CD4-positive, alpha-beta memory T cell (primary cell): Measurements from ENCODE around the gene BFSP2. TPM values are rescaled to one million over a fixed set of nuclear protein-coding genes. Genes with fewer than 3 reads are reported as not detected.
A peak's percentile ranks its signal among the peaks of the same experiment; 100 is the strongest.

Experiments used
- CTCF ChIA-PET: fragments of 350-600 bp; sonication (Branson Sonifier 250); formaldehyde crosslinking; loops from one replicate; lab custom pipeline; 2021; ENCODE audit warnings: inconsistent platforms; ENCODE audit not compliant: partially characterized antibody; lab: Charles Lee
- POLR2A ChIA-PET: fragments of 350-600 bp; sonication (Branson Sonifier 250); formaldehyde crosslinking; loops from one replicate; lab custom pipeline; 2021; ENCODE audit not compliant: partially characterized antibody; lab: Charles Lee
- DNase-seq, 5 donors: peaks; one replicate each; pipeline versions ENCODE4 v3.0.0 to v3.0.0-alpha.2; 2020 to 2022; ENCODE audit warnings: mixed read lengths in 1 of 5
- H3K27ac ChIP-seq: one replicate; pipeline ENCODE4 v1.7.0; 2013; ENCODE audit warnings: low read depth, low read length
- H3K27me3 ChIP-seq: 2 replicates; pipeline ENCODE4 v1.7.0; 2013; ENCODE audit warnings: mild to moderate bottlenecking, low read length, moderate library complexity; ENCODE audit not compliant: insufficient read depth
- H3K36me3 ChIP-seq: 2 replicates; pipeline ENCODE4 v1.7.0; 2013; ENCODE audit warnings: mild to moderate bottlenecking, low read length, moderate library complexity; ENCODE audit not compliant: insufficient read depth
- H3K4me1 ChIP-seq: 2 replicates; pipeline ENCODE4 v1.7.0; 2013; ENCODE audit warnings: mild to moderate bottlenecking, low read length, moderate library complexity; ENCODE audit not compliant: insufficient read depth
- H3K4me3 ChIP-seq, 2 donors: one replicate each; pipeline ENCODE4 v1.7.0; 2013; ENCODE audit warnings: low read length in 2 of 2, mild to moderate bottlenecking in 1 of 2
- H3K9me3 ChIP-seq, 2 donors: one replicate each; pipeline ENCODE4 v1.7.0; 2013; ENCODE audit warnings: low read length in 2 of 2, control low read depth in 1 of 2; ENCODE audit not compliant: control insufficient read depth in 1 of 2
- H3K27ac Mint-ChIP-seq, 7 donors: one replicate each; pipeline ENCODE4 v1.8.0; 2020 to 2021; ENCODE audit warnings: mixed read lengths in 7 of 7, mild to moderate bottlenecking in 6 of 7, inconsistent platforms in 3 of 7, moderate library complexity in 3 of 7
- H3K27me3 Mint-ChIP-seq, 2 donors: one replicate each; pipeline ENCODE4 v1.8.0; 2020 to 2021; ENCODE audit warnings: mixed read lengths in 2 of 2
- H3K36me3 Mint-ChIP-seq, 2 donors: one replicate each; pipeline ENCODE4 v1.8.0; 2020 to 2021; ENCODE audit warnings: mixed read lengths in 2 of 2, inconsistent platforms in 1 of 2, mild to moderate bottlenecking in 1 of 2
- H3K4me1 Mint-ChIP-seq, 4 donors: one replicate each; pipeline ENCODE4 v1.8.0; 2020 to 2021; ENCODE audit warnings: mixed read lengths in 4 of 4, mild to moderate bottlenecking in 1 of 4
- H3K4me3 Mint-ChIP-seq, 8 donors: one replicate each; pipeline ENCODE4 v1.8.0; 2020 to 2021; ENCODE audit warnings: mixed read lengths in 8 of 8, mild to moderate bottlenecking in 7 of 8, moderate library complexity in 6 of 8, inconsistent platforms in 3 of 8
- H3K9me3 Mint-ChIP-seq, 8 donors: one replicate each; pipeline ENCODE4 v1.8.0; 2020 to 2021; ENCODE audit warnings: mixed read lengths in 8 of 8, mild to moderate bottlenecking in 5 of 8, inconsistent platforms in 3 of 8, moderate library complexity in 1 of 8
- intact Hi-C: fragments of 100-400 bp; cut with micrococcal nuclease; formaldehyde crosslinking; loops from one replicate; pipeline ENCODE4 v1.15.1; 2023
- polyA plus RNA-seq, 2 donors: library from polyadenylated mRNA; unstranded; fragments of 300-500 nt; fragmentation: Illumina TruSeq; gene quantifications; one replicate each; pipeline ENCODE4 v1.2.3, GENCODE V29; 2021
- total RNA-seq, 2 experiments: library from RNA; stranded (reverse); gene quantifications; one replicate each; pipeline ENCODE4 v1.2.3, GENCODE V29; 2021

Gene BFSP2
- total and polyA plus RNA-seq, 4 experiments from 2014 or later, result 0.86 to 1.3 TPM; not detected in 2

- Histone ChIP-seq H3K27me3 (no peaks in the 10 kb centered on the region), H3K36me3 (no peaks in the 10 kb centered on the region), H3K4me3 (no peak overlapping the region), H3K9me3 (no peaks in the 10 kb centered on the region), H3K27ac (no peak overlapping the region), H3K4me1 (no peaks in the 10 kb centered on the region)
- peaks cover 0 to 2% (median 0%) of the 10 kb centered on the region in 8 donors for H3K9me3 Mint-ChIP-seq
- H3K27me3 Mint-ChIP-seq, result no peaks in the 10 kb centered on the region
- intact Hi-C loops, result no loop called here
- CTCF ChIA-PET, result no interaction called here
- no peaks in the 10 kb centered on the region for H3K36me3 Mint-ChIP-seq
- H3K4me1 Mint-ChIP-seq, result peaks cover 0 to 3% (median 0%) of the 10 kb centered on the region in 4 donors
- H3K27ac Mint-ChIP-seq, result no peak overlapping the region
- POLR2A ChIA-PET, result no interaction called here
- no peak for DNase-seq
- no peak overlapping the region for H3K4me3 Mint-ChIP-seq
Measured at GRCh38 chr3:133393204-133393603, 6.7 kb upstream of the BFSP2 start.

GRCh38 chr3:133393691-133394474 is 6.0 kb upstream of the BFSP2 start:
- H3K4me3 Mint-ChIP-seq, result peak overlapping the region in 1 of 8 donors; percentile 11
- peaks cover 0 to 2% (median 0%) of the 10 kb centered on the region in 8 donors for H3K9me3 Mint-ChIP-seq
- peaks cover 0 to 3% (median 0%) of the 10 kb centered on the region in 4 donors for H3K4me1 Mint-ChIP-seq
- Histone ChIP-seq H3K9me3 (no peaks in the 10 kb centered on the region), H3K27me3 (no peaks in the 10 kb centered on the region), H3K27ac (no peak overlapping the region), H3K36me3 (no peaks in the 10 kb centered on the region), H3K4me3 (no peak overlapping the region), H3K4me1 (no peaks in the 10 kb centered on the region)
- ChIA-PET POLR2A (no interaction called here), CTCF (no interaction called here)
- H3K27me3 Mint-ChIP-seq, result no peaks in the 10 kb centered on the region
- no peaks in the 10 kb centered on the region for H3K36me3 Mint-ChIP-seq
- H3K27ac Mint-ChIP-seq, result no peak overlapping the region
- DNase-seq, result no peak
- intact Hi-C loops, result no loop called here

GRCh38 chr3:133394561-133395311 is 5.1 kb upstream of the BFSP2 start:
- H3K36me3 Mint-ChIP-seq, result no peaks in the 10 kb centered on the region
- no peaks in the 10 kb centered on the region for H3K9me3 ChIP-seq
- H3K4me1 Mint-ChIP-seq, result peaks cover 0 to 3% (median 0%) of the 10 kb centered on the region in 4 donors
- no peaks in the 10 kb centered on the region for H3K27me3 ChIP-seq
- DNase-seq, result no peak
- H3K4me3 ChIP-seq, result no peak overlapping the region
- intact Hi-C loops, result no loop called here
- peaks cover 0 to 2% (median 0%) of the 10 kb centered on the region in 8 donors for H3K9me3 Mint-ChIP-seq
- no peak overlapping the region for H3K4me3 Mint-ChIP-seq
- H3K27me3 Mint-ChIP-seq, result no peaks in the 10 kb centered on the region
- POLR2A ChIA-PET, result no interaction called here
- no peaks in the 10 kb centered on the region for H3K36me3 ChIP-seq
- no peak overlapping the region for H3K27ac Mint-ChIP-seq
- no peak overlapping the region for H3K27ac ChIP-seq
- no peaks in the 10 kb centered on the region for H3K4me1 ChIP-seq
- CTCF ChIA-PET, result no interaction called here

- intact Hi-C loops, result no loop called here
- POLR2A ChIA-PET, result no interaction called here
Measured at GRCh38 chr3:133396906-133397305, 3.0 kb upstream of the BFSP2 start.

GRCh38 chr3:133401374-133402135 is 1.7 kb downstream of the BFSP2 start:
- peaks cover 0 to 2% of the 10 kb centered on the region in 2 donors for H3K27me3 Mint-ChIP-seq
- H3K36me3 Mint-ChIP-seq, result no peaks in the 10 kb centered on the region
- DNase-seq, result no peak
- POLR2A ChIA-PET, result no interaction called here
- CTCF ChIA-PET, result interaction anchor here (1.4 kb wide), 1 partner anchor 675 kb away, joined by 3 read pairs; no protein-coding TSS in a partner anchor
- no peak overlapping the region for H3K27ac Mint-ChIP-seq
- no peak overlapping the region for H3K4me3 Mint-ChIP-seq
- Histone ChIP-seq H3K27ac (no peak overlapping the region), H3K4me1 (no peaks in the 10 kb centered on the region), H3K9me3 (no peaks in the 10 kb centered on the region), H3K27me3 (no peaks in the 10 kb centered on the region), H3K4me3 (no peak overlapping the region), H3K36me3 (no peaks in the 10 kb centered on the region)
- intact Hi-C loops, result no loop called here
- peaks cover 0 to 1% (median 0%) of the 10 kb centered on the region in 8 donors for H3K9me3 Mint-ChIP-seq
- no peaks in the 10 kb centered on the region for H3K4me1 Mint-ChIP-seq

More at GRCh38 chr3:133396906-133397305, 3.0 kb upstream of the BFSP2 start:
- Mint-ChIP-seq H3K36me3 (no peaks in the 10 kb centered on the region), H3K9me3 (peaks cover 0 to 4% (median 0%) of the 10 kb centered on the region in 8 donors), H3K4me1 (peaks cover 0 to 2% (median 0%) of the 10 kb centered on the region in 4 donors), H3K27me3 (no peaks in the 10 kb centered on the region), H3K4me3 (no peak overlapping the region), H3K27ac (no peak overlapping the region)
- no peaks in the 10 kb centered on the region for H3K36me3 ChIP-seq
- CTCF ChIA-PET, result no interaction called here
- DNase-seq, result no peak
- H3K27me3 ChIP-seq, result no peaks in the 10 kb centered on the region
- H3K27ac ChIP-seq, result no peak overlapping the region
- no peaks in the 10 kb centered on the region for H3K9me3 ChIP-seq
- H3K4me3 ChIP-seq, result no peak overlapping the region
- no peaks in the 10 kb centered on the region for H3K4me1 ChIP-seq

GRCh38 chr3:133404920-133405319 is 5.1 kb downstream of the BFSP2 start:
- no peaks in the 10 kb centered on the region for H3K36me3 Mint-ChIP-seq
- peak overlapping the region in 1 of 7 donors; percentile 38 for H3K27ac Mint-ChIP-seq
- intact Hi-C loops, result no loop called here
- Histone ChIP-seq H3K36me3 (no peaks in the 10 kb centered on the region), H3K27me3 (no peaks in the 10 kb centered on the region), H3K4me3 (no peak overlapping the region), H3K9me3 (no peaks in the 10 kb centered on the region), H3K27ac (no peak overlapping the region), H3K4me1 (no peaks in the 10 kb centered on the region)
- POLR2A ChIA-PET, result no interaction called here
- no peaks in the 10 kb centered on the region for H3K4me1 Mint-ChIP-seq
- peaks cover 0 to 1% (median 0%) of the 10 kb centered on the region in 8 donors for H3K9me3 Mint-ChIP-seq
- no peak for DNase-seq
- CTCF ChIA-PET, result interaction anchor here (1.1 kb wide), 1 partner anchor 18 kb away, joined by 3 read pairs; no protein-coding TSS in a partner anchor
- peaks cover 2% of the 10 kb centered on the region in 2 donors for H3K27me3 Mint-ChIP-seq
- H3K4me3 Mint-ChIP-seq, result no peak overlapping the region
